HG02571 (cell line): Measurements from ENCODE around the gene ATN1.

ENCODE experiments used
- ATAC-seq: cut with Tn5 transposase; IDR thresholded peaks from one replicate; pipeline ENCODE4 v1.9.1; 2021; ENCODE audit warnings: mild to moderate bottlenecking, moderate library complexity; ENCODE audit not compliant: unreplicated experiment

Gene ATN1

GRCh38 chr12:6944381-6945186 lies 16.8 kb downstream of the ATN1 start:
- peak; percentile 42 for ATAC-seq

- ATAC-seq = no peak
Measured at GRCh38 chr12:6945613-6946012, 17.9 kb downstream of the ATN1 start.

GRCh38 chr12:6946033-6946919 lies 18.5 kb downstream of the ATN1 start:
- ATAC-seq = no peak

GRCh38 chr12:6946920-6947374 lies 19.2 kb downstream of the ATN1 start:
- no peak for ATAC-seq

GRCh38 chr12:6947615-6948014 lies 19.9 kb downstream of the ATN1 start:
- ATAC-seq = no peak

GRCh38 chr12:6948873-6949594 lies 21.3 kb downstream of the ATN1 start:
- ATAC-seq = no peak

- ATAC-seq = no peak
Measured at GRCh38 chr12:6950401-6950801, 22.6 kb downstream of the ATN1 start.

- no peak for ATAC-seq
Measured at GRCh38 chr12:6950811-6951540, 23.2 kb downstream of the ATN1 start, which contains the start of gene PTPN6. PTPN6 (plus strand) TSS chr12:6951356; CDS start chr12:6951513, 157 bp downstream.

GRCh38 chr12:6951551-6952120 lies 23.9 kb downstream of the ATN1 start:
- ATAC-seq = no peak

GRCh38 chr12:6952121-6952862 lies 24.5 kb downstream of the ATN1 start:
- no peak for ATAC-seq

- no peak for ATAC-seq
Measured at GRCh38 chr12:6952863-6953441, 25.2 kb downstream of the ATN1 start.

GRCh38 chr12:6953442-6954315 lies 25.9 kb downstream of the ATN1 start:
- peak; percentile 44 for ATAC-seq

GRCh38 chr12:6954316-6955107 lies 26.8 kb downstream of the ATN1 start:
- no peak for ATAC-seq

GRCh38 chr12:6955108-6956020 lies 27.6 kb downstream of the ATN1 start:
- no peak for ATAC-seq

GRCh38 chr12:6956021-6956727 lies 28.4 kb downstream of the ATN1 start:
- ATAC-seq = no peak
